ENCODE measurements around the gene G6PC2.

DNA sequence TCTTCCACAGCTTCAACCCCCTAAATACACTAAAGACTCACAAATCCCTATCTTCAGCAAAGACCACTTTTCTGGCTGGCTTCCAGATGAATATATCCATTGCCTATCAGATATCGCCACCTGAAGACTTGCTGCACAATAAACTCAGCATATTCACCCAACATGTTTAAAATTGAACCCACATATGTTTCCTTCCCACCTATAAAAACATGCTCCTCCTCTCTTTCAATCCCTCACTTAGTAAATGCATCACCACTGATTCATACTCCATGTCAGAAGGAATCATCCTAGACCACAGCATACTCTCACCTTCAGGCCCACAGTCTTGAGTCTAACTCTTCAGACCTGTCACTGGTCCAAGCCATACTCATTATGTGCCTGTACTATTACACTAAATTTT lies 16.1 kb upstream of the G6PC2 start:
- TF ChIP-seq EZH2 (IDR thresholded peaks at IDR 0.05) = no peak
- TF ChIP-seq, protein P1, sequence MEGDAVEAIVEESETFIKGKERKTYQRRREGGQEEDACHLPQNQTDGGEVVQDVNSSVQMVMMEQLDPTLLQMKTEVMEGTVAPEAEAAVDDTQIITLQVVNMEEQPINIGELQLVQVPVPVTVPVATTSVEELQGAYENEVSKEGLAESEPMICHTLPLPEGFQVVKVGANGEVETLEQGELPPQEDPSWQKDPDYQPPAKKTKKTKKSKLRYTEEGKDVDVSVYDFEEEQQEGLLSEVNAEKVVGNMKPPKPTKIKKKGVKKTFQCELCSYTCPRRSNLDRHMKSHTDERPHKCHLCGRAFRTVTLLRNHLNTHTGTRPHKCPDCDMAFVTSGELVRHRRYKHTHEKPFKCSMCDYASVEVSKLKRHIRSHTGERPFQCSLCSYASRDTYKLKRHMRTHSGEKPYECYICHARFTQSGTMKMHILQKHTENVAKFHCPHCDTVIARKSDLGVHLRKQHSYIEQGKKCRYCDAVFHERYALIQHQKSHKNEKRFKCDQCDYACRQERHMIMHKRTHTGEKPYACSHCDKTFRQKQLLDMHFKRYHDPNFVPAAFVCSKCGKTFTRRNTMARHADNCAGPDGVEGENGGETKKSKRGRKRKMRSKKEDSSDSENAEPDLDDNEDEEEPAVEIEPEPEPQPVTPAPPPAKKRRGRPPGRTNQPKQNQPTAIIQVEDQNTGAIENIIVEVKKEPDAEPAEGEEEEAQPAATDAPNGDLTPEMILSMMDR (IDR thresholded peaks at IDR 0.05) = no peak
